ENCODE measurements around the gene MAP7D2.

GRCh38 chrX:20151689-20152088 lies 35.0 kb upstream of the MAP7D2 start:
- no peak for TF ChIP-seq CTCF (IDR thresholded peaks at IDR 0.05)
- TF ChIP-seq POLR2AphosphoS5 (IDR thresholded peaks at IDR 0.05; ENCODE audit: insufficient read depth in 1 of 2, low read depth in 1 of 2), result no peak
- TF ChIP-seq POLR2A (IDR thresholded peaks at IDR 0.05), result no peak
